ENCODE data around the gene HABP4. TPM values are rescaled to one million over a fixed set of nuclear protein-coding genes. Genes with fewer than 3 reads are reported as not detected.

HABP4 gene
- total and polyA plus RNA-seq, 11 donors = 17.8 to 35.7 (median 25.9) TPM

GRCh38 chr9:96461336-96461735 lies 11.4 kb downstream of the HABP4 start:
- TF ChIP-seq POLR2A (IDR thresholded peaks at IDR 0.05) = no peak
- TF ChIP-seq, protein P1, sequence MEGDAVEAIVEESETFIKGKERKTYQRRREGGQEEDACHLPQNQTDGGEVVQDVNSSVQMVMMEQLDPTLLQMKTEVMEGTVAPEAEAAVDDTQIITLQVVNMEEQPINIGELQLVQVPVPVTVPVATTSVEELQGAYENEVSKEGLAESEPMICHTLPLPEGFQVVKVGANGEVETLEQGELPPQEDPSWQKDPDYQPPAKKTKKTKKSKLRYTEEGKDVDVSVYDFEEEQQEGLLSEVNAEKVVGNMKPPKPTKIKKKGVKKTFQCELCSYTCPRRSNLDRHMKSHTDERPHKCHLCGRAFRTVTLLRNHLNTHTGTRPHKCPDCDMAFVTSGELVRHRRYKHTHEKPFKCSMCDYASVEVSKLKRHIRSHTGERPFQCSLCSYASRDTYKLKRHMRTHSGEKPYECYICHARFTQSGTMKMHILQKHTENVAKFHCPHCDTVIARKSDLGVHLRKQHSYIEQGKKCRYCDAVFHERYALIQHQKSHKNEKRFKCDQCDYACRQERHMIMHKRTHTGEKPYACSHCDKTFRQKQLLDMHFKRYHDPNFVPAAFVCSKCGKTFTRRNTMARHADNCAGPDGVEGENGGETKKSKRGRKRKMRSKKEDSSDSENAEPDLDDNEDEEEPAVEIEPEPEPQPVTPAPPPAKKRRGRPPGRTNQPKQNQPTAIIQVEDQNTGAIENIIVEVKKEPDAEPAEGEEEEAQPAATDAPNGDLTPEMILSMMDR (IDR thresholded peaks at IDR 0.05) = no peak
- peaks cover 0 to 5% (median 0%) of the 10 kb centered on the region in 12 donors for H3K4me1 ChIP-seq
- no peak for ATAC-seq
- intact Hi-C loops (cut with DNase I) = no loop called here
- no peak overlapping the region for H3K27ac ChIP-seq
- WGBS, 4 donors = 89 to 93% (median 90%) methylated on average over 8 of the region's 8 CpGs
- no peak for DNase-seq
- no peak overlapping the region for H3K4me3 ChIP-seq
- no peaks in the 10 kb centered on the region for H3K27me3 ChIP-seq
- no peaks in the 10 kb centered on the region for H3K9me3 ChIP-seq
- peaks cover 0 to 62% (median 18%) of the 10 kb centered on the region in 9 donors for H3K36me3 ChIP-seq

DNA sequence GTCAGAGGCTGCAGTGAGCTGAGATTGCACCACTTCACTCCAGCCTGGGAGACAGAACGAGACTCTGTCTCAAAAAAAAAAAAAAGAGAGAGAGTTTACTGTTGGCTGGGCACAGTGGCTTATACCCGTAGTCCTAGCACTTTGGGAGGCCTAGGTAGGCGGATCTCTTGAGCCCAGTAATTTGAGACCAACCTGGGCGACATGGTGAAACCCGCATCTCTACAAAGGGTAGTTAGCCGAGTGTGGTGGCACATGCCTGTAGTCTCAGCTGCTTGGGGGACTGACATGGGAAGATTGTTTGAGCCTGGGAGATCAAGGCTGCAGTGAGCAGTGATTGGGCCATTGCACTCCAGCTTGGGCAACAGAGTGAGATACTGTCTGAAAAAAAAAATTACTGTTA lies 12.6 kb downstream of the HABP4 start:
- DNase-seq = no peak
- intact Hi-C loops (cut with DNase I) = no loop called here
- Histone ChIP-seq H3K9me3 (no peaks in the 10 kb centered on the region), H3K4me1 (peaks cover 0 to 4% (median 0%) of the 10 kb centered on the region in 12 donors), H3K4me3 (no peak overlapping the region), H3K27ac (no peak overlapping the region), H3K36me3 (peaks cover 0 to 74% (median 24%) of the 10 kb centered on the region in 9 donors), H3K27me3 (no peaks in the 10 kb centered on the region)
- WGBS, 4 donors = 93 to 99% (median 96%) methylated on average over 6 of the region's 6 CpGs
- ATAC-seq = no peak
- TF ChIP-seq POLR2A (IDR thresholded peaks at IDR 0.05) = no peak
- TF ChIP-seq, protein P1 (IDR thresholded peaks at IDR 0.05) = no peak

GRCh38 chr9:96464426-96464825 lies 14.5 kb downstream of the HABP4 start:
- TF ChIP-seq, protein P1 (IDR thresholded peaks at IDR 0.05) = no peak
- TF ChIP-seq POLR2A (IDR thresholded peaks at IDR 0.05) = no peak
- H3K9me3 ChIP-seq = no peaks in the 10 kb centered on the region
- H3K27ac ChIP-seq = no peak overlapping the region
- intact Hi-C loops (cut with DNase I) = no loop called here
- no peak overlapping the region for H3K4me3 ChIP-seq
- no peaks in the 10 kb centered on the region for H3K27me3 ChIP-seq
- DNase-seq = no peak
- H3K36me3 ChIP-seq = peaks cover 0 to 85% (median 33%) of the 10 kb centered on the region in 9 donors
- H3K4me1 ChIP-seq = peaks cover 0 to 4% (median 0%) of the 10 kb centered on the region in 12 donors
- ATAC-seq = no peak
- 69 to 77% (median 70%) methylated on average over 6 of the region's 6 CpGs for WGBS, 4 donors

DNA sequence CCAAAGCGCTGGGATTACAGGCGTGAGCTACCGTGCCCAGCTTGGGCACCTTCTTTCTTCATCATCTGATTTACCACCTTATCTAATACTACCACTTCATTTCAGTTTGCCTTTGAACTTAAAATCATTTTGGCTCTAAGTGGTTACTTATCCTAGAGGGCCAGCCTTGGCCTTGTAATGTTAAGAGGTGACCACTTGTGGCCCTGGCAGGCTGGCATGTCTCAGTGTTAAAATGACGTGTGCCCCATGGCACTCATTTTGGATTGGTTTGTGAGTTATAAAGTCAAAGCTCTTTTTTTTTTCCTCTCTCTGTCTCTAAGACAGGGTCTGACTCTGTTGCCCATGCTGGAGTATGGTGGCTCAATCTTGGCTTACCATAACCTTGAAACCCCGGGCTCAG lies 17.8 kb downstream of the HABP4 start:
- H3K27ac ChIP-seq = no peak overlapping the region
- DNase-seq = no peak
- ATAC-seq = peak in 3 of 4 donors; percentile 37 to 56 (median 39)

More for the DNA sequence above, 17.8 kb downstream of the HABP4 start:
- intact Hi-C loops (cut with DNase I) = no loop called here
- Histone ChIP-seq H3K4me1 (peaks cover 0 to 4% (median 0%) of the 10 kb centered on the region in 12 donors), H3K36me3 (peaks cover 0 to 91% (median 58%) of the 10 kb centered on the region in 9 donors), H3K4me3 (no peak overlapping the region), H3K9me3 (no peaks in the 10 kb centered on the region), H3K27me3 (no peaks in the 10 kb centered on the region)
- 70 to 77% (median 75%) methylated on average over 5 of the region's 5 CpGs for WGBS, 4 donors
- TF ChIP-seq POLR2A (IDR thresholded peaks at IDR 0.05) = no peak
- TF ChIP-seq, protein P1 (IDR thresholded peaks at IDR 0.05) = no peak

Data from heart left ventricle (tissue), 16 donors.